Prostate gland (tissue), 2 donors: Measurements from ENCODE around the gene PLS3.

Experiments
- POLR2A ChIP-seq: fragments of 450-650 bp; IDR thresholded peaks from one replicate; pipeline ENCODE4 v1.6.1; 2016; ENCODE audit warnings: antibody characterized with exemption, mild to moderate bottlenecking
- TF ChIP-seq, protein P1 (sequence below), 4 experiments: fragments of 200-600 bp in 2 of 4; fragments of 450-650 bp in 2 of 4; sonication (generic) in 2 of 4; IDR thresholded peaks; 1 replicate in 3 of 4; 2 replicates in 1 of 4; pipeline ENCODE4 v1.5.1; 2016 to 2019; ENCODE audit warnings: antibody characterized with exemption in 4 of 4, mild to moderate bottlenecking in 2 of 4, moderate library complexity in 2 of 4

DNA sequence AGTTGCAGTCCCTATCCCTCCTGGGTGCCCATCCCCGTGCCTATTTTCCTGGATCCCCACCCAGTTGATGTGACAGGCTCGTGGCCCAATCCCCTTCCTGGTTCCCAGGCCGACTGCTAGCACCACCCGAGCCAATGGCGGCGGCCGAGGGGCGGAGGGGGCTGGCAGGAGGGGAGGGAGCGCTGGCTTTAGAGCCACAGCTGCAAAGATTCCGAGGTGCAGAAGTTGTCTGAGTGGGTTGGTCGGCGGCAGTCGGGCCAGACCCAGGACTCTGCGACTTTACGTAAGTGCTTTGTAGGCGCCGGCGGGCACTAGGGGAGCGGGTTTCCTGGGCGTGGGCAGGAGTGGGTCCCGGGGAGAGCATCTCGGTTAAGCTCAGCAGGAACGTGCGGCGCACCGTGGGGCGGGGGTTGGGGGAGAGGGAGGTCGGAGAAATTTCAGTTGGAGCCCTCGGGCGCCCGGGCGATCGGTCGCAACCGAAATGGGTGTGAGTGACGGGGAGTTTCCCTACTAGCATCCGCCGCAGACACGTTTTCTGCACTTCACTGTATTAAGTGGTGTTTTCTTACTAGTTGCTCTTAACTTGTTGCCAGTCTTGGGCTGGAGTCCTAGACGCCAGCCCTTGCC lies at the start of gene PLS3:
- TF ChIP-seq, protein P1, sequence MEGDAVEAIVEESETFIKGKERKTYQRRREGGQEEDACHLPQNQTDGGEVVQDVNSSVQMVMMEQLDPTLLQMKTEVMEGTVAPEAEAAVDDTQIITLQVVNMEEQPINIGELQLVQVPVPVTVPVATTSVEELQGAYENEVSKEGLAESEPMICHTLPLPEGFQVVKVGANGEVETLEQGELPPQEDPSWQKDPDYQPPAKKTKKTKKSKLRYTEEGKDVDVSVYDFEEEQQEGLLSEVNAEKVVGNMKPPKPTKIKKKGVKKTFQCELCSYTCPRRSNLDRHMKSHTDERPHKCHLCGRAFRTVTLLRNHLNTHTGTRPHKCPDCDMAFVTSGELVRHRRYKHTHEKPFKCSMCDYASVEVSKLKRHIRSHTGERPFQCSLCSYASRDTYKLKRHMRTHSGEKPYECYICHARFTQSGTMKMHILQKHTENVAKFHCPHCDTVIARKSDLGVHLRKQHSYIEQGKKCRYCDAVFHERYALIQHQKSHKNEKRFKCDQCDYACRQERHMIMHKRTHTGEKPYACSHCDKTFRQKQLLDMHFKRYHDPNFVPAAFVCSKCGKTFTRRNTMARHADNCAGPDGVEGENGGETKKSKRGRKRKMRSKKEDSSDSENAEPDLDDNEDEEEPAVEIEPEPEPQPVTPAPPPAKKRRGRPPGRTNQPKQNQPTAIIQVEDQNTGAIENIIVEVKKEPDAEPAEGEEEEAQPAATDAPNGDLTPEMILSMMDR (IDR thresholded peaks at IDR 0.05) = no peak
- peak; percentile 54 for TF ChIP-seq POLR2A
